DND-41 (cell line): ENCODE measurements around the gene PPARA.
A peak's percentile ranks its signal among the peaks of the same experiment; 100 is the strongest.

Source experiments
- CTCF ChIP-seq: IDR thresholded peaks from 2 replicates; pipeline ENCODE4 v1.5.1; 2012; ENCODE audit warnings: borderline replicate concordance, low read length, moderate library complexity, mild to moderate bottlenecking; ENCODE audit not compliant: poor library complexity, severe bottlenecking; ENCODE audit errors: extremely low read depth
- EZH2 ChIP-seq: IDR thresholded peaks from 3 replicates; pipeline ENCODE4 v1.6.1; 2012; ENCODE audit warnings: borderline replicate concordance, low read depth, mild to moderate bottlenecking, moderate library complexity, low read length, inconsistent platforms; ENCODE audit not compliant: severe bottlenecking

GRCh38 chr22:46122511-46122971 lies 27.8 kb upstream of the PPARA start:
- TF ChIP-seq CTCF: peak; percentile 96
- no peak for TF ChIP-seq EZH2
